Activated naive CD8-positive, alpha-beta T cell treated with anti-CD3 and anti-CD28 coated beads, Interleukin-2, amount 10 ng/mL, durations not matched to agents 7 days and 5 days (primary cell): ENCODE measurements around the gene MS4A15. TPM values are rescaled to one million over a fixed set of nuclear protein-coding genes. Genes with fewer than 3 reads are reported as not detected.
"Not testable (repeated sequence)": the region's sequence is repeated elsewhere in the genome, so short reads cannot be mapped to it uniquely, and the experiment has no call there.

Experiments
- ATAC-seq: fragments of 150-1000 bp; cut with Tn5 transposase; one replicate; pipeline ENCODE4 v1.10.0; 2021; ENCODE audit warnings: low read depth, moderate library complexity
- POLR2A ChIA-PET: fragments of 350-600 bp; sonication (Branson Sonifier 250); formaldehyde crosslinking; loops from one replicate; lab custom pipeline; 2021; ENCODE audit warnings: antibody characterized with exemption; lab: Charles Lee
- DNase-seq: peaks from one replicate; pipeline ENCODE4 v3.0.0; 2021
- H3K27ac Mint-ChIP-seq: one replicate; pipeline ENCODE4 v1.8.0; 2022; ENCODE audit warnings: mild to moderate bottlenecking, mixed read lengths
- H3K27me3 Mint-ChIP-seq: one replicate; pipeline ENCODE4 v1.8.0; 2022; ENCODE audit warnings: mild to moderate bottlenecking, moderate library complexity, mixed read lengths
- H3K36me3 Mint-ChIP-seq: one replicate; pipeline ENCODE4 v1.8.0; 2021; ENCODE audit warnings: mild to moderate bottlenecking, mixed read lengths
- H3K4me1 Mint-ChIP-seq: one replicate; pipeline ENCODE4 v1.8.0; 2021; ENCODE audit warnings: mixed read lengths
- H3K4me3 Mint-ChIP-seq: one replicate; pipeline ENCODE4 v1.8.0; 2022; ENCODE audit warnings: mild to moderate bottlenecking, moderate library complexity, mixed read lengths
- H3K9me3 Mint-ChIP-seq: one replicate; pipeline ENCODE4 v1.8.0; 2021; ENCODE audit warnings: mixed read lengths
- total RNA-seq, 2 experiments: library from RNA; stranded (reverse); gene quantifications; one replicate each; pipeline ENCODE4 v1.2.3, GENCODE V29; 2021

Gene MS4A15
- total RNA-seq, 2 experiments from 2014 or later, result not detected

DNA sequence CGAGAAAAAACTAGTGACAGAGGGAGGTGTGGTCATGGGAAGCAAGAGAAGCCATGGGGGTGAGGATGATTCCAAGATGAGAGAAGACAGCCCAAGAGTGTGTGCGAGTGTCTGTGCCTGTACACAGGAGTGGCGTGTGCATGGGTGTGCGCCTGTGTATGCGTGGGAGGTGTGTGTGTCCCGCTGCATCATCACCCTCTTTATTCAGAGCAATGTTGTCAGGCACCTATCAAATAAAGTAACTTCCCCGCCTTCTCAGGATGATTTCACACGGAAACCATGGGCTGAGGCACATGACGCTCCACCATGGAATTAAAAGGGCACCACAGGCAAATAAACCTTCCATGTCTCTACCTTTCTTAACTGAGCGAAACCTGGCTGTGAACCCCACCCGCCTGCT lies 53.0 kb downstream of the MS4A15 start:
- Mint-ChIP-seq H3K27ac (no peak overlapping the region), H3K36me3 (no peaks in the 10 kb centered on the region), H3K4me3 (no peak overlapping the region), H3K27me3 (peaks cover 14% of the 10 kb centered on the region), H3K4me1 (peaks cover 10% of the 10 kb centered on the region), H3K9me3 (no peaks in the 10 kb centered on the region)
- POLR2A ChIA-PET, result no interaction called here
- ATAC-seq, result no peak
- no peak for DNase-seq

DNA sequence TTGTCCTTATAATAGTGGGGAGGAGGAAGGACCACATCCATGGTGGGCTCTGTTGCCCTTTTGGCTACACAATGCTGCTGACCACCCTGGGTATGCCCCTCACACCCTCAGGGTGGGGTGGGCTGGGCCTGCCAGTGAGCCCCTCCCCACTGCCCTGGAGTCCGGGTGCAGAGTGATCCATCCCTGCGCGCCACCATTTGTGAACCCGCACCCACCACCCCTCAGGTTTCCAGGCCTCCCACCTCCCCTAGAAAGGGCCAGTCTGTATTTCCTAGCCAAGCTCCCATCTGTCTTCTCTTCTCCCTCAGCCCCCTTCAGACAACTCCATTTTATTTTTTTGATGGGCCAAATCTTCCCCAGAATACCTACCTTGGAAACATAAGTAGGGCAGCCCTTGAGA lies 53.5 kb downstream of the MS4A15 start:
- H3K27ac Mint-ChIP-seq, result no peak overlapping the region
- DNase-seq, result no peak
- H3K9me3 Mint-ChIP-seq, result no peaks in the 10 kb centered on the region
- H3K4me1 Mint-ChIP-seq, result peaks cover 10% of the 10 kb centered on the region
- no peak for ATAC-seq
- POLR2A ChIA-PET, result no interaction called here
- H3K27me3 Mint-ChIP-seq, result peaks cover 14% of the 10 kb centered on the region
- no peaks in the 10 kb centered on the region for H3K36me3 Mint-ChIP-seq
- no peak overlapping the region for H3K4me3 Mint-ChIP-seq

DNA sequence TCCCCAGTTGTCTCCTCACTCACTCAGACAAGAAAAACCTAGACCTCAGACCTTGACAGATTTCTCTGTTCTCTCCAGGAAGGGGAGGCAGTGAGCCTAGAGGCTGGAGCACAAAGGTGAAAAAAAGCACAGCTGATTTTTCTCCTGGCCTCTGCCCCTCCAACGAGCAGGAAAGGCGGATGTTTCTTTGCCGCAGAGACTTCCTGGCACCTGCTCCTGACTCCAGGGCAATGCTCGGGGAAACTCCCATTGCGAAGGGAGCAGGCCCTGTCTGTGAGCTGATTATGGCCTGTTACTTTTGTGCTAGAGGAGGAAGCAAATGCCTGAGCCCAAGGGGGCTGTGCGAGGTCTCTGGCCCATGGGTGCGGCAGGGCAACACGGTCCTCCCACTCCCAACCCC lies 53.9 kb downstream of the MS4A15 start:
- Mint-ChIP-seq H3K27ac (no peak overlapping the region), H3K4me3 (no peak overlapping the region), H3K27me3 (peaks cover 14% of the 10 kb centered on the region), H3K4me1 (peaks cover 10% of the 10 kb centered on the region), H3K9me3 (no peaks in the 10 kb centered on the region), H3K36me3 (no peaks in the 10 kb centered on the region)
- POLR2A ChIA-PET, result no interaction called here
- ATAC-seq (no peak), DNase-seq (no peak)

DNA sequence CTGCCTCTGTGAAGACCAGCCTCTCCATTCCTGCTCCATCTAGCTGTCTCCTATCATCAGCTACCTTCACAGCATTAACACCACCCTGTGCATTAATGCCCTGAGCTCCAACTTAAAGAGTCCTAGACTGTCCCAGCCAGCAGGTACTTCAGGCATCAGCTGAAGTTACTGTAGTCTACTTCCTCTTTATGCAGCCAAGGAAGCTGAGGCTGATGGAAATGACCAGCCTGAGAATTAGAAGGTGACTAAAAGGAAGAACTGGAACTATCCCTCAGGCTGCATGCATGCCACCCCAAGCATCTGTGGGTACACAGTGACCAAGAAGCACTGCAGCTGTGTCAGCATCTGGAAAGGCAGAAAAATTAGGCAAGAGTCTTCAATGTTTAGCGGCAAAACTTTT lies 56.7 kb downstream of the MS4A15 start:
- POLR2A ChIA-PET, result no interaction called here
- Mint-ChIP-seq H3K4me1 (peaks cover 8% of the 10 kb centered on the region), H3K27ac (no peak overlapping the region), H3K27me3 (peaks cover 14% of the 10 kb centered on the region), H3K9me3 (peaks cover 2% of the 10 kb centered on the region), H3K36me3 (no peaks in the 10 kb centered on the region), H3K4me3 (no peak overlapping the region)
- no peak for DNase-seq
- no peak for ATAC-seq

DNA sequence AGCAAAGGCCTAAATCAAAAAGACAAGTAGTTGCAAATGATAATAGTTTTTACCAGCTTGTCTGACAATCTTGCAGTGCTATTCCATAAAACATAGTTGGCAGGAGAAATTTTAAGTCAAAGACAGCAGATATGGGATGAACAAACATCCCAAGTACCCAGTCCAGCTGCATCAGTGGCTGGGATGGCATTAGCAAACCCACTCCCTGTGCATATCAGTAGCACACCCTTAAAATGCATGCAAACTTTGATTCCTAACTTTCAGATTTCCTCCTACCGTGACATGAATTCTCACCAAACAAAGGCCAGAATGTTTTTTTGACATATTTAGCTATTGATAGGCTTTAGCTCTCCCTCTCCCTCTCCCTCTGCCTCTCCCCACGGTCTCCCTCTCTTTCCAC lies 57.4 kb downstream of the MS4A15 start:
- H3K36me3 Mint-ChIP-seq, result no peaks in the 10 kb centered on the region
- ATAC-seq (no peak), DNase-seq (no peak)
- peaks cover 14% of the 10 kb centered on the region for H3K27me3 Mint-ChIP-seq
- H3K4me3 Mint-ChIP-seq, result no peak overlapping the region
- H3K4me1 Mint-ChIP-seq, result peaks cover 8% of the 10 kb centered on the region
- H3K9me3 Mint-ChIP-seq, result peaks cover 2% of the 10 kb centered on the region
- H3K27ac Mint-ChIP-seq, result no peak overlapping the region
- POLR2A ChIA-PET, result no interaction called here

DNA sequence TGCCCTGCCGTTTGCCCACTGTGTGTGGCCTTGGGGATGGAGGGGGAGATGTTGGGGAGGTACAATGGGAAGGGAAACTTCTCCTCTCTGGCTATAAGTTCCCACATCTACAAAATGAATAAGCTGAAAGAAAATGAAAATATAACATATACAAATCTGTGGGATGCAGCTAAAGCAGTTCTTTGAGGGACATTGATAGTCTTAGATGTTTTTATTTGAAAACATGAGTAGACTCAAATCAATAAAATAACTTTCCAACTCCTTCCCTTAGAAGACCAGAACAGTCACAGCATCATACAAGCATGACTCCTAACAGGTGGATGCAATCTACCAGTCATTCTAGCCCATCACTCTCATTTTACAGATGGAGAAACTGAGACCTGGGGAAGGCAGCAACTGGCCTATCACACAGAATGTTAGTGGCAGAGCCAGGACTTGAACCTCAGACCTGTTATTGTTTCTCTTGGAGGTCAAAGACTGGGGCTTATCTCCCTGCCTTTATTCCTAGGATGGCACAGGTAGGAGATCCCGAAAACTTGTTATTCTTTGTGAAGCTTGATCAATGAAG lies 60.0 kb downstream of the MS4A15 start:
- DNase-seq (no peak), ATAC-seq (no peak)
- POLR2A ChIA-PET, result no interaction called here
- Mint-ChIP-seq H3K4me1 (no peaks in the 10 kb centered on the region), H3K9me3 (peaks cover 2% of the 10 kb centered on the region), H3K27me3 (peaks cover 12% of the 10 kb centered on the region), H3K4me3 (no peak overlapping the region), H3K27ac (no peak overlapping the region), H3K36me3 (no peaks in the 10 kb centered on the region)

DNA sequence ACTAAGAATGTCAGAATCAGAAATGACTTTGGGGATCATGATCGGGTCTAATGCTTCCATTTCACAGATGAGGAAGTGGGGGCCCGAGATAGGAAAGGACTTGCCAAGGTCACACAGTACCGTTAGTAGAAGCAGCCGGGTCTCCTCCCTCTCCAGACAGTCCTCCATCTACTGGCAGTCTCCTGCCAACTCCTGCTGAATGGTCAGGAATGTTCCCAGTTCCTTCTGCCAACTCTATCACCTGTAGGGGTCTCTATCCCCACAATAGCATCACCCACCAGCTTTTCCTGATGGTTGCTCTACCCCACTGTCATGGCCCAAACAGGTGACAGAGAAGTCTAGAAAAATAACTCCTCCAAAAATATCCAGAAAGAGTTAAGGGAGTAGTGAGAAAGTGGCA lies 61.4 kb downstream of the MS4A15 start:
- H3K4me3 Mint-ChIP-seq, result no peak overlapping the region
- POLR2A ChIA-PET, result no interaction called here
- peaks cover 2% of the 10 kb centered on the region for H3K4me1 Mint-ChIP-seq
- H3K27ac Mint-ChIP-seq, result no peak overlapping the region
- no peak for DNase-seq
- no peaks in the 10 kb centered on the region for H3K36me3 Mint-ChIP-seq
- H3K27me3 Mint-ChIP-seq, result peaks cover 6% of the 10 kb centered on the region
- H3K9me3 Mint-ChIP-seq, result peaks cover 2% of the 10 kb centered on the region
- ATAC-seq, result no peak

DNA sequence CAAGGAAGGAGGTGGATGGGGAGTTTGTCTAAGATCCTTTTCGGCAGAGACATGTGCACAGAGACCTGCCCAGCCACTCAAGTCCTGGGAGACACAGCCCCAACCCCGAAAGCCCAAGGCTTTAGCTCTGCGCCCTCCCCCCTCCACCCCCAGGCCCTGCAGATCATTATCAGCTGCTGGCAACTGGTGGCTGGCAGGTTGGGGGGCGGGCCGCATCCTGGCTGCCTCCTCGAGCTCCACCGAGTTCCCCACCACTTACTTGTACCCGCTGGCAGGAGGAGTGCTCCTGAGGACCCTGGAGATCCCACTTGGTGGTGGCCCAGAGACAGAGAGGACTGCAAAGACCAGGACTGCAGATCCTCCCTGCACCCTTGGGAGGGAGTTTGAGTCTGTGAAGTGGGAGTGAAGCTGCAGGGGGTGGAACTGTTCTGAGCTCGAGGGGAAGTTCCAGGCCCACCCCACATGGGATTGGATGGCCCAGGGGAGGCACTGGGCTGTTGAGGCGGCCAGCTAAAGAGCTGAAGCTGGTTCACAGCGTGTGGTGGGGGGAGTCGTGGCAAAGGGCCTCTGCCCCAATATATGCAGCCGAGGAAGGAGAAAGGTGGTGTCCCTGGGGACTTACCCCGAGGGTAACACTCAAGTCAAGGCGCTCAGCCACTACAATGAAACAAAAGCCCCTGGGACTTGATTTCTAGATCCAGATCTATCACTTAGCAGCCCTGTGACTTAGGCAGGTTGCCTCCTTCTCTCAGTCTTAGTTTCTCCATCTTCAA lies 65.3 kb downstream of the MS4A15 start:
- H3K27ac Mint-ChIP-seq, result no peak overlapping the region
- no peak overlapping the region for H3K4me3 Mint-ChIP-seq
- no peaks in the 10 kb centered on the region for H3K36me3 Mint-ChIP-seq
- peaks cover 2% of the 10 kb centered on the region for H3K9me3 Mint-ChIP-seq
- ATAC-seq (no peak), DNase-seq (no peak)
- POLR2A ChIA-PET, result no interaction called here
- H3K4me1 Mint-ChIP-seq, result peaks cover 2% of the 10 kb centered on the region
- peaks cover 4% of the 10 kb centered on the region for H3K27me3 Mint-ChIP-seq

DNA sequence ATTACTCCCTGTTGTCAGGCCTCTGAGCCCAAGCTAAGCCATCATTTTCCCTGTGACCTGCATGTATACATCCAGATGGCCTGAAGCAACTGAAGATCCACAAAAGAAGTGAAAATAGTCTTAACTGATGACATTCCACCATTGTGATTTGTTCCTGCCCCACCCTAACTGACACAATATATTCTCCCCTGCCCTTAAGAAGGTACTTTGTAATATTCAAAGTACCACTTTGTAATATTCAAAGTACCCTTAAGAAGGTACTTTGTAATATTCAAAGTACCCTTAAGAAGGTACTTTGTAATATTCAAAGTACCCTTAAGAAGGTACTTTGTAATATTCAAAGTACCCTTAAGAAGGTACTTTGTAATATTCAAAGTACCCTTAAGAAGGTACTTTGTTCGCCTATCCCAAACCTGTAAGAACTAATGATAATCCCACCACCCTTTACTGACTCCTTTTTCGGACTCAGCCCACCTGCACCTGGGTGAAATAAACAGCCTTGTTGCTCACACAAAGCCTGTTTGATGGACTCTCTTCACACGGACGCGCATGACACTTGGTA lies 67.2 kb downstream of the MS4A15 start:
- H3K9me3 Mint-ChIP-seq, H3K27ac Mint-ChIP-seq, ATAC-seq: not testable (repeated sequence)

DNA sequence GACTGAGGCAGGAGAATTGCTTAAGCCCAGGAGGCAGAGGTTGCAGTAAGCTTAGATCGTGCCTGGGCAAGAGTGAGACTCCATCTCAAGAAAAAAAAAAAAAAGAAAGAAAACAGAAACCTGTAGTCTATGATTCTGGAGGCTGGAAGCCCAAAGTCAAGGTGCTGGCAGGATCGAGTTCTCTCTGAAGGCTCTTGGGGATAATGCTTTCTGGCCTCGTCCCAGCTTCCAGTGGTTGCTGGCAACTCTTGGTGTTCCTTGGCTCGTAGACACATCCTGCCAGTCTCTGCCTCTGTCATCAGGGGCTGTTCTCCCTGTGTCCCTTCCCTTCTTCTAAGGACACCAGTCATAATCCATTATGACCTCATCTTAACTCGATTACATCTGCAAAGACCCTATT lies 68.5 kb downstream of the MS4A15 start:
- Mint-ChIP-seq H3K9me3 (no peaks in the 10 kb centered on the region), H3K4me1 (peaks cover 2% of the 10 kb centered on the region), H3K27ac (no peak overlapping the region), H3K27me3 (peaks cover 4% of the 10 kb centered on the region), H3K36me3 (no peaks in the 10 kb centered on the region), H3K4me3 (no peak overlapping the region)
- POLR2A ChIA-PET, result no interaction called here
- DNase-seq (no peak), ATAC-seq (no peak)

More for the DNA sequence above, 67.2 kb downstream of the MS4A15 start:
- DNase-seq, H3K27me3 Mint-ChIP-seq, POLR2A ChIA-PET, H3K36me3 Mint-ChIP-seq, H3K4me1 Mint-ChIP-seq, H3K4me3 Mint-ChIP-seq: not testable (repeated sequence)

DNA sequence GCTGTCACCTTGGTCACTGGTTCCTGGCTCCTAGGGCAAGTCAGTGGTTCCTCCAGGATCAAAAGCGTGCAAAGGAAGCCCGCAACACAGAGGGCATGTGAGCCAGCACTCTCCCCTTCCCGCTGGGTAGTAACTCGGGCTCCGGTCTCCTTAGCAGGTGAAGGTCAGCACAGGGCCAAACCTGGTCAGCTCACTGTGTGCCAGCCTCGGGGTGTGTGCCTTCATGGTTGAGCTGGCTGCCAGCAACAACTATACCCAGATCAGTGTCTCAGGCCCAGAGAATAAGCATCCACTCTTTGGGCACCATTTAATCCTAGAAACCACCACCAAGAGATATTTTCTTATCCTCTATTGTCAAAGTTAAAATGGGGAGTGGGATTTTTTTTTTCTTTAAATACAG lies 69.1 kb downstream of the MS4A15 start:
- peaks cover 2% of the 10 kb centered on the region for H3K4me1 Mint-ChIP-seq
- H3K27ac Mint-ChIP-seq, result no peak overlapping the region
- H3K9me3 Mint-ChIP-seq, result no peaks in the 10 kb centered on the region
- ATAC-seq (no peak), DNase-seq (no peak)
- H3K27me3 Mint-ChIP-seq, result peaks cover 4% of the 10 kb centered on the region
- no peaks in the 10 kb centered on the region for H3K36me3 Mint-ChIP-seq
- no peak overlapping the region for H3K4me3 Mint-ChIP-seq
- POLR2A ChIA-PET, result no interaction called here

Other genes with a start within 250 kb of the MS4A15 start
- gene MS4A13, start 241.5 kb upstream of the MS4A15 start, total RNA-seq, result not detected
- not detected for gene MS4A8, start 57.3 kb upstream of the MS4A15 start, total RNA-seq
- not detected for gene MS4A18, start 32.1 kb upstream of the MS4A15 start, total RNA-seq
- not detected for gene MS4A10, start 28.5 kb downstream of the MS4A15 start, total RNA-seq
- gene CCDC86, start 85.2 kb downstream of the MS4A15 start, total RNA-seq, result 10 to 100 TPM; 16.9 to 17.1 TPM
- gene PTGDR2, start 99.1 kb downstream of the MS4A15 start, total RNA-seq, result 1 to 10 TPM; 2.5 to 2.9 TPM
- gene ZP1, start 110.7 kb downstream of the MS4A15 start, total RNA-seq, result under 1 TPM; 0.44 to 0.60 TPM
- gene PRPF19, start 149.7 kb downstream of the MS4A15 start, total RNA-seq, result 100 to 1,000 TPM in 1 of 2 experiments, 10 to 100 TPM in 1; 97.7 to 103 TPM
- 100 to 1,000 TPM in 1 of 2 experiments, 10 to 100 TPM in 1; 97.8 to 102 TPM for gene TMEM109, start 157.3 kb downstream of the MS4A15 start, total RNA-seq
- 1 to 10 TPM in 1 of 2 experiments, under 1 TPM in 1; 0.80 to 1.3 TPM for gene TMEM132A, start 167.6 kb downstream of the MS4A15 start, total RNA-seq
- 1 to 10 TPM; 7.2 to 7.4 TPM for gene SLC15A3, start 195.3 kb downstream of the MS4A15 start, total RNA-seq
- 100 to 1,000 TPM; 274 to 285 TPM for gene CD6, start 214.8 kb downstream of the MS4A15 start, total RNA-seq